PC-9 (cell line): ENCODE results near the gene FCN3. TPM values are rescaled to one million over a fixed set of nuclear protein-coding genes. Genes with fewer than 3 reads are reported as not detected.

Experiments
- BruUV-seq: library from RNA; stranded (reverse); fragments of 400-500 nt; replicated peaks from 2 replicates; lab custom pipeline; 2021; lab: Mats Ljungman, UMichigan
- CTCF ChIA-PET: fragments of 300-600 bp; sonication (Branson Sonifier 250); formaldehyde crosslinking; loops from one replicate; lab custom pipeline; 2022; ENCODE audit warnings: antibody characterized with exemption; lab: Charles Lee
- POLR2A ChIA-PET: fragments of 300-600 bp; sonication (Branson Sonifier 250); formaldehyde crosslinking; loops from one replicate; lab custom pipeline; 2022; ENCODE audit warnings: antibody characterized with exemption; ENCODE audit not compliant: unreplicated experiment; lab: Charles Lee
- DNase-seq, 2 experiments: peaks; one replicate each; pipeline versions ENCODE4 v3.0.0 to v3.0.0-alpha.2; 2015 to 2022; ENCODE audit warnings: mixed read lengths in 1 of 2
- H2AFZ ChIP-seq: fragments of 200-600 bp; sonication (generic); 2 replicates; pipeline ENCODE4 v1.8.1; 2017; ENCODE audit warnings: antibody characterized with exemption
- H3F3A ChIP-seq: fragments of 200-600 bp; sonication (generic); 2 replicates; pipeline ENCODE4 v1.8.1; 2017; ENCODE audit warnings: antibody characterized with exemption, mild to moderate bottlenecking, low read depth; ENCODE audit not compliant: insufficient read depth
- H3K27ac ChIP-seq: fragments of 200-600 bp; sonication (generic); 2 replicates; pipeline ENCODE4 v1.6.1; 2016; ENCODE audit warnings: mixed run types
- H3K27me3 ChIP-seq: fragments of 200-600 bp; sonication (generic); 2 replicates; pipeline ENCODE4 v1.6.1; 2016; ENCODE audit warnings: low read depth, mixed run types; ENCODE audit not compliant: insufficient read depth
- H3K36me3 ChIP-seq: fragments of 200-600 bp; sonication (generic); 2 replicates; pipeline ENCODE4 v1.6.1; 2016; ENCODE audit warnings: low read depth, mixed run types
- H3K4me1 ChIP-seq: fragments of 200-600 bp; sonication (generic); replicated peaks from 2 replicates; pipeline ENCODE4 v1.6.1; 2016; ENCODE audit warnings: mixed run types; ENCODE audit not compliant: insufficient read depth
- H3K4me2 ChIP-seq: fragments of 200-600 bp; sonication (generic); 2 replicates; pipeline ENCODE4 v1.6.1; 2017; ENCODE audit warnings: mixed run types
- H3K4me3 ChIP-seq: fragments of 200-600 bp; sonication (generic); 2 replicates; pipeline ENCODE4 v1.6.1; 2016; ENCODE audit warnings: mixed run types
- H3K79me2 ChIP-seq: fragments of 200-600 bp; sonication (generic); 2 replicates; pipeline ENCODE4 v1.6.1; 2017; ENCODE audit warnings: low read depth, mixed run types
- H3K9me2 ChIP-seq: fragments of 200-600 bp; sonication (generic); 2 replicates; pipeline ENCODE4 v1.8.1; 2017; ENCODE audit warnings: mild to moderate bottlenecking; ENCODE audit not compliant: insufficient read depth
- H3K9me3 ChIP-seq: fragments of 200-600 bp; sonication (generic); 2 replicates; pipeline ENCODE4 v1.8.1; 2016; ENCODE audit warnings: low read depth; ENCODE audit not compliant: insufficient read depth
- H4K20me1 ChIP-seq: fragments of 200-600 bp; sonication (generic); 2 replicates; pipeline ENCODE4 v1.8.1; 2017; ENCODE audit not compliant: insufficient read depth
- EZH2 ChIP-seq: fragments of 200-600 bp; sonication (generic); IDR thresholded peaks from 2 replicates; pipeline ENCODE4 v1.8.0; 2017; ENCODE audit warnings: antibody characterized with exemption, low read depth
- intact Hi-C: fragments of 100-400 bp; cut with micrococcal nuclease; formaldehyde crosslinking; loops from one replicate; pipeline ENCODE4 v1.10.0; 2022; ENCODE audit not compliant: unreplicated experiment
- total RNA-seq: library from RNA; stranded (reverse); gene quantifications from 2 replicates; pipeline ENCODE4 v1.2.3, GENCODE V29; 2021
- TF ChIP-seq, protein P1 (sequence below): fragments of 200-600 bp; sonication (generic); conservative IDR thresholded peaks from 2 replicates; pipeline ENCODE4 v1.6.1; 2017; ENCODE audit warnings: mixed run types, antibody characterized with exemption, mild to moderate bottlenecking, moderate library complexity

Gene FCN3
- total RNA-seq, 1 experiment from 2014 or later = not detected

DNA sequence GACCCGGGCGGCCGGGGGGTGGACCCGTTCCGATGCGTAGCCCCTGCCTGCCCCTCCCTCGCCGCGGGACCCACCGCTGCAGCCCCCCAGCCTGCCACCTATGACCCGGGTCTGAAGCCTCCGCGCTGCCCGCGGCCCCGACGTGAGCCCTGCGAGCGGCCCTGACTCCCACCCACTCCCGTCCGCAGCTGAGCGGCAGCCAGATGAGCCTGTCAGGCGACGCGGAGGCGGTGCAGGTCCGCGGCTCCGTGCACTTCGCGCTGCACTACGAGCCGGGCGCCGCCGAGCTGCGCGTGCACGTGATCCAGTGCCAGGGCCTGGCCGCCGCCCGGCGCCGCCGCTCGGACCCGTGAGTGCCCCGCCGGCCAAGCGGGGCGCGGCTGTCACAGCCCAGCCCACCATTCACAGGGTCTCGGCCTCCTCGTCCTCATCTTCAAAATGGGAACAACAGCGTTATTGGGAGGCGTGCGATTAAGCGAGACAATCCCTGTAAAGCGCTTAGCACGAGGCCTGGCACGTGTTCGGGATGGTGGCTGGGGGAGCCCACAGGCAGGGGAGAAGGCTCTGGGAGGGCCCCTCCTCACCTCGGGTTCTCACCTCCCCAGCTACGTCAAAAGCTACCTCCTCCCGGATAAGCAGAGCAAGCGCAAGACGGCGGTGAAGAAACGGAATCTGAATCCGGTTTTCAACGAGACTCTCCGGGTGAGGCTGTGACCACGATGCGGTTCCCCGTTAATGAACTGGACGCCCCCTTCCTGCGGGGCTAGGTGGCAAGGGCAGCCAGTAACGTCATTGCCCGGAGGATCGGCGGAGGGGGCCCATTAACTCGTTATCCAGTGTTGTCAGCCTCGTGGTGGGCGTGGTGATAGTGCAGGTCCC, 24.6 kb downstream of the FCN3 start:
- Histone ChIP-seq H3F3A (no peaks in the 10 kb centered on the region), H3K4me1 (0 out of 2 replicates have a peak, but pooled peaks cover 4% of the 10 kb centered on the region), H3K9me2 (no peaks in the 10 kb centered on the region), H3K79me2 (no peaks in the 10 kb centered on the region), H3K4me3 (no peak overlapping the region), H3K4me2 (no peak overlapping the region), H3K27ac (no peak overlapping the region), H2AFZ (no peak overlapping the region), H3K36me3 (no peaks in the 10 kb centered on the region), H3K9me3 (no peaks in the 10 kb centered on the region), H4K20me1 (no peaks in the 10 kb centered on the region), H3K27me3 (no peaks in the 10 kb centered on the region)
- no TSS peak for BruUV-seq
- TF ChIP-seq EZH2 = no peak
- TF ChIP-seq, protein P1, sequence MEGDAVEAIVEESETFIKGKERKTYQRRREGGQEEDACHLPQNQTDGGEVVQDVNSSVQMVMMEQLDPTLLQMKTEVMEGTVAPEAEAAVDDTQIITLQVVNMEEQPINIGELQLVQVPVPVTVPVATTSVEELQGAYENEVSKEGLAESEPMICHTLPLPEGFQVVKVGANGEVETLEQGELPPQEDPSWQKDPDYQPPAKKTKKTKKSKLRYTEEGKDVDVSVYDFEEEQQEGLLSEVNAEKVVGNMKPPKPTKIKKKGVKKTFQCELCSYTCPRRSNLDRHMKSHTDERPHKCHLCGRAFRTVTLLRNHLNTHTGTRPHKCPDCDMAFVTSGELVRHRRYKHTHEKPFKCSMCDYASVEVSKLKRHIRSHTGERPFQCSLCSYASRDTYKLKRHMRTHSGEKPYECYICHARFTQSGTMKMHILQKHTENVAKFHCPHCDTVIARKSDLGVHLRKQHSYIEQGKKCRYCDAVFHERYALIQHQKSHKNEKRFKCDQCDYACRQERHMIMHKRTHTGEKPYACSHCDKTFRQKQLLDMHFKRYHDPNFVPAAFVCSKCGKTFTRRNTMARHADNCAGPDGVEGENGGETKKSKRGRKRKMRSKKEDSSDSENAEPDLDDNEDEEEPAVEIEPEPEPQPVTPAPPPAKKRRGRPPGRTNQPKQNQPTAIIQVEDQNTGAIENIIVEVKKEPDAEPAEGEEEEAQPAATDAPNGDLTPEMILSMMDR = no peak
- POLR2A ChIA-PET = no interaction called here
- CTCF ChIA-PET = no interaction called here
- DNase-seq = no peak
- intact Hi-C loops = no loop called here

DNA sequence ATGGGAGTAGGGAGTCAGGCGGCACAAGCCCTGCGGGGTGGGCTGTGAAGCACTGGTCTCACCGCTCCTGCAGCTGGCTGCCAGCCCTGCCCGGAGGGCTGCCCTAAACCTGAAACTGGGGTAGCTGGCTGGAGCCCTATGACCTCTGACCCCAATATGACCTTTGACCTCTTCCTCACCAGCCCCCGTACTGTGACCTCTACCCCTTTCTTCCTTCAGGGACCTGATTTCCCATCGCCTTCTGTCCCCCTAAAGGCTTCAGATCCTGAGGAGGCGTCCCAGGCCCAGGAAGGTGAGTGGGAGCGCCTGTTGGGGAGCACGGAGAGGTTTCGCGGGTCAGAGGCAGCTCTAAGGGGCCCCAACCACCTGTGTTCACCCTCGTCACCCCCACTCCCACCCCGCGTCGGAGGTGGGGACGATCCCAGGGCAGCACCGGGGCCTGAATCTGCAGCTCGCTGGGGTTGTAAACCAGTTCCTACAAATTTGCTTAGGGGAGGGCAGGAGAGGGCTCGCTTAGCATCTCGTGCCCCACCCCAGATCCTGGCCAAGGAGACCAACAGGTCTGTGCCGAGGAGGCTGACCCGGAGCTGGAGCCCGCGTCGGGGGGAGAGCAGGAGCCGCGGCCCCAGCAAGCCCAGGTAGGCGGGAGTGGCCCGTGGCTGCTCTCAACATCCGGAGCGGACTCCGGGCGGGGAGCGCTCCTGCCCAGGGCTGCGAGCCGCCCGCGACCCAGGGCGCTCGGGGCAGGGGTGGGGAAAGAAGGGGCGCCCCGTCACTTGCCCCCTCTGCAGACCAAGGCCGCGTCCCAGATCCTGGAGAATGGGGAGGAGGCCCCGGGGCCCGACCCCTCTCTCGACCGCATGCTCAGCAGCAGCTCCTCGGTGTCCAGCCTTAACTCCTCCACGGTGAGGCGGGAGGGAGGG, 25.5 kb downstream of the FCN3 start:
- Histone ChIP-seq H3K79me2 (no peaks in the 10 kb centered on the region), H3K4me2 (peak overlapping the region; percentile 16; the same call in 1 of the 2 replicates), H3K4me3 (no peak overlapping the region), H3K36me3 (no peaks in the 10 kb centered on the region), H3K27ac (no peak overlapping the region), H3F3A (no peaks in the 10 kb centered on the region), H4K20me1 (no peaks in the 10 kb centered on the region), H3K4me1 (0 out of 2 replicates have a peak, but pooled peaks cover 4% of the 10 kb centered on the region), H2AFZ (no peak overlapping the region), H3K9me2 (no peaks in the 10 kb centered on the region), H3K27me3 (no peaks in the 10 kb centered on the region), H3K9me3 (no peaks in the 10 kb centered on the region)
- ChIA-PET CTCF (no interaction called here), POLR2A (no interaction called here)
- TF ChIP-seq, protein P1 = no peak
- TF ChIP-seq EZH2 = no peak
- intact Hi-C loops = no loop called here
- DNase-seq = peak; percentile 41 to 50
- no TSS peak for BruUV-seq

DNA sequence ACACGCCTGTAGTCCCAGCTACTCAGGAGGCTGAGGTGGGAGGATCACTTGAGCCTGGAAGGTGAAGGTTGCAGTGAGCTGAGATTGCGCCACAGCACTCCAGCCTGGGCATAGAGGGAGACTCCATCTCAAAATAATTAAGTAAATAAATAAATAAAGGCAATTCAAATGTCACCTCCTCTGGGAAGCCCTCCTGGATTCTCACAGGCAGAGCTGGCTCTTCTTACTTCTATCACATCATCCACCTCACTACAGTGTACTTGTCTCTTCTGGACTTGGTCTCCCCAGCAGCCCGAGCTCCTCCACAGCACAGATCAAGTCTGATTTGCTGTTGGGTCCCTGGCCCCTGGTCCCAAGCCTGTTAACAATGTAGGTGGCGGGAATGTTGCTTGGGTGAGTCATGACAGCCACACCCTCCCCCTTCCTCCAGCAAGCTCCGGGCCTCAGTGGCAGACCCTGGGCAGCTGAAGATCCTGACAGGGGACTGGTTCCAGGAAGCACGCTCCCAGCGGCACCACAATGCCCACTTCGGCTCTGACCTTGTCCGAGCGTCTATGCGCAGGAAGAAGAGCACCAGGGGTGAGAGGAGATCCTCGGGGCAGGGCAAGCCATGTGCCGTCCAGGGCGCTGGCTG, 27.5 kb downstream of the FCN3 start:
- Histone ChIP-seq H3K4me2 (no peak overlapping the region), H3K4me1 (peaks cover 11% of the 10 kb centered on the region), H3K27ac (no peak overlapping the region), H3K36me3 (no peaks in the 10 kb centered on the region), H4K20me1 (no peaks in the 10 kb centered on the region), H2AFZ (no peak overlapping the region), H3F3A (peaks cover 11% of the 10 kb centered on the region; the same call in 1 of the 2 replicates), H3K4me3 (no peak overlapping the region), H3K9me2 (no peaks in the 10 kb centered on the region), H3K27me3 (no peaks in the 10 kb centered on the region), H3K79me2 (no peaks in the 10 kb centered on the region), H3K9me3 (no peaks in the 10 kb centered on the region)
- ChIA-PET POLR2A (interaction anchor here (0.8 kb wide), 1 partner anchor 18 kb away, joined by 24 read pairs; no protein-coding TSS in a partner anchor), CTCF (no interaction called here)
- intact Hi-C loops = no loop called here
- TF ChIP-seq, protein P1 = no peak
- TF ChIP-seq EZH2 = no peak
- no TSS peak for BruUV-seq
- peak in 1 of 2 experiments; percentile 19 for DNase-seq
